Measurements from ENCODE around the gene PTGS1.
A peak's percentile ranks its signal among the peaks of the same experiment; 100 is the strongest.
"Not testable (repeated sequence)": the region's sequence is repeated elsewhere in the genome, so short reads cannot be mapped to it uniquely, and the experiment has no call there.

PTGS1 gene

DNA sequence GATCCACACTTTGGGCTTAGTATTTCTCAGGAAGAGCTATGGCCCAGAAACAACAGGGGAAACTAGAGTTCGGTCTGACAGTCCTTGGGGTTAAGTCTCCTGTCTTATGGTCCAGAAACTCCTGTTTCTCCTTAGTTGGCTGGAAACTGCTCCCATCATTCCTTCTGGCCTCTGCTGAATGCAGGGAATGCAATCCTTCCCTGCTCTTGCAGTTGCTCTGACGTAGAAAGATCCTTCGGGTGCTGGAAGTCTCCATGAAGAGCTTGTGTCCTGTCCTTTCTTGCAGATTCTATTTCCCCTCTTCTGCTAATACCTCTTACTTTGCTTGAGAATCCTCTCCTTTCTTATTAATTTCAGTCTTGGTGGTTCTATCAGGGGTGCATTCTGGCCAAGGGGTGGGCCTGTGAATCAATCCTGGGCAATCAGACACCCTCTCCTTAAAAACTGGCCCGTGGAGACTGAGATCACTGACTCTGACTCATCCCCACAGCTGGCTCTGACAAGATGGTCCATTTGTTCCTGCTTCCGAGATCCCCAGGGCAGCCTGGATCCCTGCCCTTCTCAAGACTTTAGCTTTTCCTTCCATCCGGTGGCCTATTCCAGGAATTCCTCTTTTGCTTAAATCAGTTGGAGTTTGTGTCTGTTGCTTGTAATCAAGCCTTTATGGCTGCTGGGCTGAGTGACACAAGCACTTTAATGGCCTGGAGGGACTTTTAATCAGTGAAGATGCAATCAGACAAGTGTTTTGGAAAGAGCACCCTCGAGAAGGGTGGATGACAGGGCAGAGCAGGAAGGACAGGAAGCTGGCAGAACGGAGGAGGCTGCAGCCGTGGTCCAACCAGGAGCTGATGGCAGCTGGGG, 23.7 kb downstream of the PTGS1 start:
- no peak for DNase-seq (ENCODE audit: low read depth in 1 of 2, low spot score in 1 of 2)

DNA sequence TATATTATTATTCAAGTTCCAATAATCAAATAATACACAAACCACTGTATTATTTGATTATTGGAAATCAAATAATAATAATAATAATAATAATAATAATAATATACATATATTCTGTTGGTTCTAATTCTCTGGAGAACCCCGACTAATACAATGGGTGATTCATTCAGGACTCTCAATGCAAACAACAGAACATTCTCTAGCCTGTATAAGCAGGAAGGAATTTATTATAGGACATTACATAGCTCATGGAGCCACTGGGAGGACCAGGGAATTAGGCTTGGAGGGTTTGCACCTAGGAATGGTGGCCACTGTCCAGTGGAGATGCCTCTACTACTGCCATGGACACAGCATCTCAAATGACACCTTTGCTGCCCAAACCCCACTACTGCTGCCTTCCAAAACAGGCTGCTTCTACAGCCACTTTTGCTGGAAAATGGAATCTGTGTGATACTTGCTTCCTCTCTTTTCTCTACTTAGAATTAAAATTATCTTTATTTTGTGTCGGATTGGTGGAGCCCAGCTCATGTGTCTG, 25.9 kb downstream of the PTGS1 start:
- DNase-seq (ENCODE audit: low read depth in 1 of 2, low spot score in 1 of 2), result no peak

DNA sequence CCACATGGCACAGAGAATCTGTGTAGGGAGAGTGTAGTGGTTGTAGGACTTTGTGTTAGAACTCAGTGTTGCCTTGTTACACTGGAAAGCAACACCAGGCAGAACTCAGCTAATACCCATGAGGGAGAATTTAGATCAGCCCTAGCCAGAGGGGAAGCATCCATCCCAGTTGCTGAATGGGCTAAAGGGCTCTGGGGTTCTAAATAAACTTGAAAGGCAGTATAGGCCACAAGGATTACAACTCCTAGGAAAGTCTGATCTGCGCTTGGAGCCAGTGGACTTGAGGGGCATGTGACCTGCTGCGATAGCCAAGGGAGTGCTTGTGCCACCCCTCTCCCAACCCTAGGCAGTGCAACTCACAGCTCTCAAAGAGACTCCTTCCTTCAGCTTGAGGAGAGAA, 26.9 kb downstream of the PTGS1 start:
- DNase-seq (ENCODE audit: low read depth in 1 of 2, low spot score in 1 of 2), result no peak

DNA sequence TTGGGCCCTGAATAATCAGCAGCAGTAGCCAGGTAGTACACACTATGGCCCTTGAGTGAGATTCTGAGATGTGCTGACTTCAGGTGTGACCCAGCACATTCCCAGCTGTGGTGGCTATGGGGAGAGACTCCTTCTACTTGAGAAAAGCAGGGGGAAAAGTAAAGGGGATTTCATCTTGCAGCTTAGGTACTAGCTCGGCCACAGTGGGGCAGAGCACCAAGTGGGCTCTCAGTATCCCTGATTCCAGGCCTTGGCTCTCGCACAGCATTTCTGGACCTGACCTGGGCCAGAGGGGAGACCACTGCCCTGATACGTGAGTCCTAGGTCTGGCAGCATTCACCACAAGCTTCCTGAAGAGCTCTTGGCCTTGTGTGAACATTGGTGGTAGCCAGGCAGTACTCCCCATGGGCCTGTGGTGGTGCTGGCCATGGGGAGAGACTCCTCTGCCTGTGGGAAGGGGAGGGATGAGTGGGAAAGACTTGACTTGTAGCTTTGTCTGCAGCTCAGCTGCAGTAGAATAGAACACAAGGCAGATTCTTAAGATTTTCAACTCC, 27.6 kb downstream of the PTGS1 start:
- no peak for DNase-seq (ENCODE audit: low read depth in 1 of 2, low spot score in 1 of 2)

DNA sequence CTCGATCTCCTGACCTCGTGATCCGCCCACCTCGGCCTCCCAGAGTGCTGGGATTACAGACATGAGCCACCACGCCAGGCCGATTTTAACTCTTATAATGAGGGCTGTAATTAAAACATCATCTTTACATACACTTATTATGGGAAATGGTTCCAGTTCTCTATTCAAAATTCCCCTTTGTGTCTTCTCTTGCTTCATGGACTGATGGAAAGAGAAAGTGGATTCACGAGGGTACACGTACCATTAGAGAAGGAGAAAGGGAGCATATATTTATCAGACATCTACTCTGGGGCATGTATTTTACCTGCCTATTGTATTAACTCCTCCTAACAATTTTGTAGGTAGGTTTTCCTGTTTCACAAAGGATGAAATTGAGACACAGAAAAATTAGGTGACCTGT, 31.1 kb downstream of the PTGS1 start:
- no peak for DNase-seq (ENCODE audit: low read depth in 1 of 2, low spot score in 1 of 2)

DNA sequence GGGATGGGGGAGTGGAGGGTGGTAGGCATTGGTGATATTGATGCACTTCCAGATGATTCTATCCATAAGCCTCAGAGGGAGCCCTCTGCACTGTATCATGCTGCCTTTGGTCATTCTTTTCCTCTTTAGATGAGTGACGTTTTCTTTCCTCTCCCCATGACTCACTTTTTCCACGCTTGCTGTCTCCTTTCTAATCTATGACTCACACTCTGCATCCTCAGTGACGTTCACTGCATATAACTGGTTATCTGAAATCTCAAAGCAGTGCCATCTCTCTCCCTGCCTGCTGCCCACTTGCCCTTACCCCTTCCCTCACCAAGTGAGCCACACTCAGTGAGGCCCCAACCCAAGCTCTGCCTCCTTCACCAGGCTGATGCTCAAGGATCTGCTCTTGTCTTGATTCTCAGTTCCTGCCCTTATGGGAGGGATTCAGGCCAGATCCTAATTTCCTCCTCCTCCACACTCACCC, 31.6 kb downstream of the PTGS1 start:
- peak in 1 of 2 donors; percentile 76 for DNase-seq (ENCODE audit: low read depth in 1 of 2, low spot score in 1 of 2)

DNA sequence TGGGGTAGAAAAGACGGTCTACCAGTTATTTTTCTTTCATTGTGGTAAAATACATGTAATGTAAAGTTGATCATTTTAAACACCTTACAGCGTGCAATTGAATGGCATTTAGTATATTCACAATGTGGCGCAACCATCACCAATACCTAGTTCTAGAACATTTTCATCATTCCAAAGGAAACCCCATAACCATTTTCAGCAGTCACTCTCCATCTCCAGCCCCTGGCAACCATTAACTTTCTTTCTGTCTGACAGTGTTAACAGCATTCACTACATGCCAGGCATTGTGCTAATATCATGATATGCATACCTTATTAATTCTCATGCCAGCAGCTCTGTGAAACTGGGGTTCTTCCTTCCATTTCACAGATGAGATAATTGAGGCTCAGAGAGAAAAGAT, 32.0 kb downstream of the PTGS1 start:
- DNase-seq (ENCODE audit: low read depth in 1 of 2, low spot score in 1 of 2), result no peak

DNA sequence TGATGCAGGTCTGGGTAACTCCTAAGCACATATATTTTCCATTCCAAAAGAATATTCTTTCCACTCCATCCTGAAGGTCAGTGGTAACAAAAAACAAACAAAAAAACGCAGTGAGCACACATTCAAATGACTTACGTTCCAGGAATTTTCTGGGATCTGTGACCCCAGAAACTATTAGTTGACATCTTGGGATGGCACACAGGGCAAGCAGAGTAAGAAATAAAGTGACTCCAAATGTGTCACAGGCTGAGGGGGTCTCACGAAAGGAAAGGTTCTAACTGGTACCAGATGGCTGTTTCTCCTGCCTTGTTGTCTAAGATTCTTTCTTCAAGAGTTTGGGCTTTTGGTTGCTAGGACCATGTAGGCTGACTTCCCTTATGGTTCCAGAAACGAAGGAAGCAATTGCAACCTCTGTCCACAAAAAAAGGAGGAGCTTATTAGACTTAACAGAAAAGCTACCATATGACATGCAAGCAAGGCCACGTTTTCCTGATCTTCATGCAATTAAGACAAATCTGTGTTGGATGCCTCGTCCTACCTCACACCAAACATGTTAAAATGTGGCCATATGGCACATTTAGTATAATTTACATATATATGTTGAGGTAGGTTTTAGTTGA, 32.7 kb downstream of the PTGS1 start:
- DNase-seq (ENCODE audit: low read depth in 1 of 2, low spot score in 1 of 2), result no peak

DNA sequence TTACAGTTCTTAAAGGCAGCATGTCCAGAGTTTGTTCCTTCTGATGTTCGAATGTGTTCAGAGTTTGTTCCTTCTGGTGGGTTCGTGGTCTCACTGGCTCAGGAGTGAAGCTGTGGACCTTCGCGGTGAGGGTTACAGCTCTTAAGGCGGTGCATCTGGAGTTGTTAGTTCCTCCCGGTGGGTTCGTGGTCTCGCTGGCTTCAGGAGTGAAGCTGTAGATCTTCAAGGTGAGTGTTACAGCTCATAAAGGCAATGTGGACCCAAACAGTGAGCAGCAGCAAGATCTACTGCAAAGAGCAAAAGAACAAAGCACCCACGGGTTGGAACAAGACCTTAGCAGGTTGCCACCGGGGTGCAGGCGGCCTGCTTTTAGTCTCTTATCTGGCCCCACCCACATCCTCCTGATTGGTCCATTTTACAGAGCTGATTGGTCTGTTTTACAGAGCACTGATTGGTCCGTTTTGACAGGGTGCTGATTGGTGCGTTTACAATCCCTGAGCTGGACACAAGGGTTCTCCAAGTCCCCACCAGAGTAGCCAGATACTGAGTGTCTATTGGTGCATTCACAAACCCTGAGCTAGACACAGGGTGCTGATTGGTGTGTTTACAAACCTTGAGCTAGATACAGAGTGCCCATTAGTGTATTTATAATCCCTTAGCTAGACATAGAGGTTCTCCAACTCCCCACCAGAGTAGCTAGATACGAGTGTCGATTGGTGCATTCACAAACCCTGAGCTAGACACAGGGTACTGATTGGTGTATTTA, 34.7 kb downstream of the PTGS1 start:
- DNase-seq (ENCODE audit: low read depth in 1 of 2, low spot score in 1 of 2), result not testable (repeated sequence)

DNA sequence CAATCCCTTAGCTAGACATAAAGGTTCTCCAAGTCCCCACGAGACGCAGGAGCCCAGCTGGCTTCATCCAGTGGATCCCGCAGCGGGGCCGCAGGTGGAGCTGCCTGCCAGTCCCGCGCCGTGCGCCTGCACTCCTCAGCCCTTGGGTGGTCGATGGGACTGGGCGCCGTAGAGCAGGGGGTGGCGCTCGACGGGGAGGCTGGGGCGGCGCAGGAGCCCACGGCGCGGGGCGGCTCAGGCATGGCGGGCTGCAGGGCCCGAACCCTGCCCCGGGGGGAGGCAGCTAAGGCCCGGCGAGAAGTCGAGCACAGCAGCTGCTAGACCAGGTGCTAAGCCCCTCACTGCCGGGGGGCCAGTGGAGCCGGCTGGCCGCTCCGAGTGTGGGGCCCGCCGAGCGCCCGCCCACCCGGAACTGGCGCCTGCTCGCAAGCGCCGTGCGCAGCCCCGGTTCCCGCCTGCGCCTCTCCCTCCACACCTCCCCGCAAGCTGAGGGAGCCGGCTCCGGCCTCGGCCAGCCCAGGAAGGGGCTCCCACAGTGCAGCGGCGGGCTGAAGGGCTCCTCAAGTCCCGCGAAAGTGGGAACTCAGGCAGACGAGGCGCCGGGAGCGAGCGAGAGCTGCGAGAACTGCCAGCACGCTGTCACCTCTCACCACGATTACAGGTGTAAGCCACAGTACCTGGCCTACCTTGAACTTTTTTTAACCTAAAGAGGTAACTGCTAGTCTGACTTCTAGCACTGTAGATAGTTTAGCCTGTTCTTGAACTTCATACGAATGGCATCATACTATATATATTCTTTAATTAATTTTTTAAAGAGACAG, 35.5 kb downstream of the PTGS1 start:
- DNase-seq (ENCODE audit: low read depth in 1 of 2, low spot score in 1 of 2), result no peak

DNA sequence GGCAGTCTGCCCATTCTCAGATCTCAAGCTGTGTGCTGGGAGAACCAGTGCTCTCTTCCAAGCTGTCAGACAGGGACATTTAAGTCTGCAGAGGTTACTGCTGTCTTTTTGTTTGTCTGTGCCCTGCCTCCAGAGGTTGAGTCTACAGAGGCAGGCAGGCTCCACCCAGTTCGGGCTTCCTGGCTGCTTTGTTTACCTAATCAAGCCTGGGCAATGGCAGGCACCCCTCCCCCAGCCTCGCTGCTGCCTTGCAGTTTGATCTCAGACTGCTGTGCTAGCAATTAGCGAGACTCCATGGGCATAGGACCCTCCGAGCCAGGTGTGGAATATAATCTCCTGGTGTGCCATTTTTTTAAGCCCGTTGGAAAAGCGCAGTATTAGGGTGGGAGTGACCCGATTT, 43.3 kb downstream of the PTGS1 start:
- not testable (repeated sequence) for DNase-seq (ENCODE audit: low read depth in 1 of 2, low spot score in 1 of 2)

DNA sequence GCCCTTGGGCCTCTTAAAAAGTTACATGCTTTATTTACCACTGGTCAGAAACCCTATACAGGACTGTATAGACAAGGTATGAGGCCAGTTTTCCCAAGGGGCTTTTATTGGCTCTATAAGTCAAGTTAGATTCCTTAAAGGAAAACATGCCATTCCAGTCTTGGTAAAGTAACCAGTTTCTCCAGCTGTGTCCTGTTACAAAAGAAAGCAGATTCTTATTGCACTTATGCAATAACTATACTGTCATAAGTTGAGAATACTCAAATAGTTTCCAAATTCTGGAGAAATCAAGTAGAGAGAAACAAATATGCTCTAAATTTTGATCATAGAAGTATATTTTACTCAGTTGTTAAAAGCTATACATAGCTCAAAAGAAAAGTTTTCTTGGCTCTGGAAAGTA, 47.2 kb downstream of the PTGS1 start:
- no peak for DNase-seq (ENCODE audit: low read depth in 1 of 2, low spot score in 1 of 2)

DNA sequence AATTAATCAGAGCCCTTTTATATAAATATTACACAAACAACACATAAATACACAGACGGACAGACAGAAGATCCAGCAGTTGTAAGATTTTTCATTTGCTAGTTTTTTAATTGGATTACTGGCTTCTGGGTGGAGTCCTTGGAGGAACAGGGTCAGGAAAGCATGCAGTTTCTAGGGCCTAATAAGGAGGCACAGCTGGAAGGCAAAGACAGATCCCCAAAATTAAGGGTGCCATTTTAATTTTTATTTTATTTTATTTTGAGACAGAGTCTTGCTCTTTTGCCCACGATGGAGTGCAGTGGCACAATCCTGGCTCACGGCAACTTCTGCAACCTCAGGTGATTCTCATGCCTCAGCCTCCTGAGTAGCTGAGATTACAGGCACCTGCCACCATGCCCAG, 49.5 kb downstream of the PTGS1 start:
- no peak for DNase-seq (ENCODE audit: low read depth in 1 of 2, low spot score in 1 of 2)

DNA sequence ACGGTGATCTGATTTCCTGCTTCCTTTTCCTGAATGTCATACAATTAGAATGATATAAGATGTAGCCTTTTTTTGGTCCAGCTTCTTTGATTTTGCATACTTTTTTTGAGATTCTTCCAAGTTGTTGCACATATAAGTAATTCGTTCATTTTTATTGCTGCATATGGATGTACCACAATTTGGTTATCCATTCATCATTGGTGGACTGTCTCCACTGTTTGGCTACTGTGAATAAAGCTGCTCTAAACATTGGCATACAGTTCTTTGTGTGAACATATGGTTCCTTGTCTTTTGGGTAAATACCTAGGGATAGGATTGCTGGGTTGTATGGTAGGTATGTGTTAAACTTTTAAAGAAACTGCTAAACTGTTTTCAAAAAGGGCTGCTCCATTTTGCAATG, 54.3 kb downstream of the PTGS1 start:
- DNase-seq (ENCODE audit: low read depth in 1 of 2, low spot score in 1 of 2), result no peak

DNA sequence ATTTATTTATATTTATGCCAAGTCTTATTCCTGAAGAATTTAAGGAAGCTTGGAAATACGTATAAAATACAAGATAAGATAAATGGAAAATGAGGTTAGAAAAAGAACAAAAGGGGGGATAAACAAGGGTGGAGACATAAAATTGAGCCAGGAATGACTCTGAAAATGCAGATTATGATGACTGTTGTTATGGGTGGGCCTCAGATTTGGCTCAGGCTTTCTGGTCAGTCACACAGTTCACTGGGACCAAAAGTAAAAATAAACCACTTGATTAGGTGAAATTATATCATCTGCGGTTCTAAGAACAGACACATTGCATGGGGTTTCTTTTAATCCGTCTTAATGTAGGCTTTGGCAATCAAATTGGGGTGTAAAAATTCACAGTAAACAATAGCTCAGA, 55.9 kb downstream of the PTGS1 start:
- DNase-seq (ENCODE audit: low read depth in 1 of 2, low spot score in 1 of 2), result no peak

DNA sequence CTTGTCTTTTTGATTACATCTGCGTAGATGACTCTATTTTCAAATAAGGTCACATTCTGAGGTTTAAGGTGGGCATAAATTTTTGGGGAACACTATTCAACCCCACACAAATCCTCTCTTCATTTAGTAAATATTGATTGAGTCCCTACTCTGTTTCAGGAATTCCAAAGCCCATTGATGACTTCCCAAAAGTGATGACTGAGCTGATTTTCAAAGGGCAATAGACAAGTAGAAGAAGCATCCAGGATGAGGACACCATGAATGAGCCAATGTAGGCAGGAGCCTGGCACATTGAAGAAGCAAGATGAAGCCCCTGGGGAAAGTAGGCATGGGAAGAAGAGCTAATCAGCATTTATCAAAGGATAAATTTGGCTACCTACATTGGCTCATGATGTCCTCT, 71.7 kb downstream of the PTGS1 start:
- no peak for DNase-seq (ENCODE audit: low read depth in 1 of 2, low spot score in 1 of 2)

DNA sequence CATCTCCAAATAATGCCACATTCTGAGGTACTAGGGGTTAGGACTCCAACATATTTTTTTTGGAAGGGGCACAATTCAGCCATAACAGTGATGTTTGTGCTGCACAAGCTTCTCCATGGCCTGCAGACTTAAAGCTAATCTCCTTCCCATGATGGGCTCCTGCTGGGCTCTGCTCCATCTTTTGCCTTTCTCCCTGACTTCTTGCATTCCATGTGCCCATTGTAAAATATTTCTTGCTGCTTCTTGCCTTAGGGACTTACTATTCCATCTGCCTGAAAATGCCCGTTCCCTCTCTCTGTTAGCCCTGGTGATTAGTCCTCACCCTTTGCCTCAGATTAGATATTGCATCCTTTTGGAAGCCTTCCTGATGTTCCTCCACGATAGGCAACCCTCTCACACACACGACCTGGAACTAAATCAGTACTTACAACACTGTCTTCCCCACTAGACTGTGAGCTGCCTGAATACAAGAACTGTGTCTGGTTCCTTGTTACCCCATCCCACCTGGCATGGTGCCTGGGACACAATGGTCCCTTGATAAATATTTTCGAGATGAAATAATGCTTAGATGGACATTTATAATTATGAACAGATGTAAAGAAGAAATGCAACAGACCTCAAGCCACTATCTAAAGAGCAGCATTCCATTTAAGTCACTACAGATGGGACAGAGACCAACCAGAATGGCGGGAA, 73.4 kb downstream of the PTGS1 start:
- no peak for DNase-seq (ENCODE audit: low read depth in 1 of 2, low spot score in 1 of 2)

Measured in activated CD4-positive, alpha-beta T cell treated with anti-CD3 and anti-CD28 coated beads, Interleukin-2, amount 50 U/mL, for 24 hours (primary cell).